NCI-H2227 (cell line): ENCODE data around the gene ADA.
"Not testable (repeated sequence)": the region's sequence is repeated elsewhere in the genome, so short reads cannot be mapped to it uniquely, and the experiment has no call there.

ENCODE experiments used
- DNase-seq: peaks from one replicate; lab custom pipeline; 2025; ENCODE audit not compliant: unreplicated experiment; lab: John Stamatoyannopoulos, UW

ADA gene

DNA sequence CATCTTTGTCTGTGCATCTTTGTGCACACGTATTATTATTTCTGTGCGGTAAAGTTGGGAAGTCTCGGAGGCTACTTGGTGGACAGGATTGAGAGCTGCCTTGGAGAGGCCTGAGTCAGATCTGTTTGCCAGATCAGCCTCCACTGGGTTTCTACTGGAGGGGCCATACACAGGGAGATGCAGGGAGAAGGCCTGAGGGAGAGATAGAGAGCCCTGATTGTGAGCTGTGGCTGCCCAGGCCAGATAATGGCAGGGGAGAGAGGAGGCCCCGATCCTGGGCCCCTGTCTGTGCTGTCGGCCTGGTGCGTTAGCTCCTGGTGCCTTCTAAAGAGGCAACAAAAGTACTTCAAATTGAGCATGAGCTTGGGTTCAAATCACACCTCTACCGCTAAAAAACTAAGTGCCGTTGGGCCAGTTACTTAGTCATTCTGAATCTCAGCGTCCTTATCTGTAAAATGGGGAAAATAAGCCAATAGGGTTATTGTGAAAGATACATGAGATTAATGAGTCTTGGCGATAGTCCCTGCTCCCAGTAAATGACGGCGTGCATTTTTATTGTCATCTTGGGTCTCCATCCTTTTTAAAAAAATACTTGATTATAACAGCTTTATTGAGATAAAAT is 27.6 kb upstream of the ADA start:
- no peak for DNase-seq

DNA sequence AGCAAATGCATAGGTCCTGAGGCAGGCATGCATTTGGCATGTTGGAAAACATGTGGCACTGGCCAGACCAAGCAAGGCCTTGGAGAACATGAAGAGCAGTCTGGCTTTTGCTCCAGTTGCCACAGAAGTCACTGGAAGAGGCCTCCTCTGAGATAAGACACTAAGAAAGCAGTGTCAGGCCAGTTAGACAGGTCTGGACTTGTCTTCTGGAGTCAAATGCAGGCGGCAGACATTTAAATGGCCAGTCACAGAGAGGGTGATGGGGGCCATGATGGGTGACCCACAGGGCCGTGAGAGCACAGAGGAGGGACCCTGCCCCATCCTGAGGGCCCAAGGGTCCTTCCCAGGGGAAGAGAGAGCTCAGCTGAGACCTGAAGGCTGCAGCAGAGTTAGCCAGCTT is 26.7 kb upstream of the ADA start:
- DNase-seq, result no peak

DNA sequence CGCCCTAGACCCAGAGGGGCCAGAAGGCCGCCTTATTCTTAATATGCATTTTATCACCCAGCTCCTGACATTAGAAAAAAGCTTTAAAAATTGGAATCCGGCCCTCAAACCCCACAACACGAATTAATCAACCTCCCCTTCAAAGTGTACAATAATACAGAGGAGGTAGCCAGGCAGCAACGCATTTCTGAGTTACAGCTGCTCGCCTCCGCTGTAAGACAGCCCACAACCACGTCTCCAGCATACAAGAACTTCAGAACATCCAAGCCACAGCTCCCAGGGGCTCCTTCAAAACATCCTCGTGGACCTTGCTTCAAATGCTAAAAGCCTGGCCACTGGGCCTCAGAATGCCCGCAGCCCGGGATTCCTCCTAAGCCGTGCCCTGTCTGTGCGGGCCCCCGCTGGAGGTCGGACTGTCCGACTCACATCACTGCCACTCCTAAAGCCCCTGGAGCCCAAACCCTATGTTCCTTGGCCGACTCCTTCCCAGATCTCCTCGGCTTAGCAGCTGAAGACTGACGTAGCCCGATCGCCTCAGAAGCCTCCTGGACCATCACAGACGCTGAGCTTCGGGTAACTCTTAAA is 20.9 kb upstream of the ADA start:
- not testable (repeated sequence) for DNase-seq

DNA sequence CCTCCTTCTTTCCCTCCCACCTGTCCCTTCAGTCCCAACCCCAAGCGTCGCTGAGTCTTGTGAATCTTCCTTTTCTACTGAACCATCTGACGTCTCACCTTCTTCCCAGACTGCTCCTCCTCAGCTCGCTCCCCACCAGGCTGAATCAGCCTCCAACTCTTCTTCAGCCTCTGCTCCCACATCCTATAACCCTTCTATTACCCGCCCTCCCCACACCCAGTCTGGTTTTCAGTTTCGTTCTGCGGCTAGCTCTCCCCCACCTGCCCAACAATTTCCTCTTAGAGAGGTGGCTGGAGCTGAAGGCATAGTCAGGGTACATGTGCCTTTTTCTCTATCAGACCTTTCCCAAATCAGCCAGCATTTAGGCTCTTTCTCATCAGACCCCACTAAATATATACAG is 20.0 kb upstream of the ADA start:
- DNase-seq, result not testable (repeated sequence)

DNA sequence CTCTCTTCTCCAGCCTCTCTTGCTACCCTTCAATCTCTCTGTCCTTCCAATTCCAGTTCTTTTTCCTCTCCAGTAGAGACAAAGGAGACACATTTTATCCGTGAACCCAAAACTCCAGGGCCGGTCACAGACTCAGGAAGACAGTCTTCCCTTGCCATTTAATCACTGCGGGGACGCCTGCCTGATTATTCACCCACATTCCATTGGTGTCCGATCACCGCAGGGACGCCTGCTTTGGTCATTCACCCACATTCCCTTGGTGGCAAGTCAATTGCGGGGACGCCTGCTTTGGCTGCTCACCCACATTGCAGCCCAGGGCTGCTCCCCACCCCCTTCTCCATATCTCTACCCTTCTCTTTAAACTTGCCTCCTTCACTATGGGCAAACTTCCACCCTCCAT is 19.4 kb upstream of the ADA start:
- not testable (repeated sequence) for DNase-seq

DNA sequence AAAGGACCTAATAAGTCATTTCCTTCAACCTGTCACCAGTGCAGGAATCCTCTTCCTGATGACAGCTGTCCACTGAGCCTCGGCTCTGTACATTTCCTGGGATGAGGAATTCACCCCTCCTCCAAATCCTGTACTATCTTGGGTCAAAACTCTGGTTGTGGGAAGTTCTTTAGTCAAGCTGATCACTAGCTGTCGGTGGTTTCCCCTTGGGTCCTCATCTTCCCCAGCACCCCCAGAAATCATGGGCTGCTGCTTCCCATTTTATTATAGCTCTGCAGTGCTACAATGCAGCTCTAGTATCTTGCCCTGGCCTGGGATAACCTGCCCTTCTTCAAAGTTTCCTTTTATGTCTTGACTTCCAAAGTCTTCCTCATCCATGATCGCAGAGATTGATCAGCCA is 14.6 kb upstream of the ADA start:
- no peak for DNase-seq

DNA sequence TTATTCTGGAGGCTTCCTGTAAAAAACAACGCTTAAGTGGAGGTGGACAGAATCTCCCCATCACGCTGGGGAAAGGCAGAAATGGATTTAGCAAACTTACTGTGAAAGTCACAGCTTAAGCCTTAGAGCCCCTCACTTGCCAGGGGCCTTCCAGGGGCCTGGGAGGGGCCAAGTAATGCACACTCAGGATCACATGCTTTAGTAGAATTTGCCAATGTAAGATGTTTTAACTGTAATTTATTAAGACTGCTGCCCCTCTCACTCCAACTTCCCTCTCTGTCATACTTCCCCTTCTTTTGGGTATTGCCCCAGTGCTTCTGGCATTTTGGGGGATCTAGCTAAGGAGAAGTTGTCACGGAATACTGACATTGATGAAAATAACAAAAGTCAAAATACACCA is 12.6 kb upstream of the ADA start:
- no peak for DNase-seq

DNA sequence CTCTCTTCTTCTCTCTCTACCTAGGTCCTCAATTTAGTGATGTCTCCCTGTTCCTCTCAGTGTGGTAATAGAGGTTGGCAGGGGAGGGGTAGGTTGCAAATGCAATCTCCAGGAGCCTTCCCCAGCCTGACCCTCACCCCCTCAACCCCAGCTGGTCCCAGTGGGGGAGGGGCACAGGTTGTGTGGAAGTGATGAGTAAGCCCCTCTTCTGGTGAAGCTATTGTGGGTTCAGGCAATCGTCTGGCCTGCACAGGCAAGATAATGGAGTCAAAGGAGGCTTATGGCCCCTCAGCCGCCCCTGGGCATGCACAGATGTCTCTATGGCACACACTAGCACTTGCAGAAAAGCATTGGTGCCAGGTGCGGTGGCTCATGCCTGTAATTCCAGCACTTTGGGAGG is 10.8 kb upstream of the ADA start:
- no peak for DNase-seq

DNA sequence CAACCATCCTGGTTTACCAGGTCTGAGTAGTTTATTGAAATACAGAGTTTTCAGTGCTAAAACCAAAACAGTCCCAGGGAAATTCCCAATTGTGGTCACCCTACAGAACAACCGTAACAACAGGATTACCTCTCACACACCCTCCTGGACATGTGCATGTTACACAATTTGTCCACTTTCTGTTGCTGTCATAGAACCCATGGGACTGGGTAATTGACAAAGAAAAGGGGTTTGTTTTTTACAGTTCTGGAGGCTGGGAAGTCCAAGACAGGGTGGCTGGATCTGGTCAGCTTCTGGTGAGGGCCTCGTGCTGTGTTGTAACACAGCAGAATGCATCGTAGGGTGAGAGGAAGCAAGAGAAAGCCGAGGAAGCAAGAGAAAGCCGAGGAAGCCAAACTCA is 9.1 kb upstream of the ADA start:
- no peak for DNase-seq

DNA sequence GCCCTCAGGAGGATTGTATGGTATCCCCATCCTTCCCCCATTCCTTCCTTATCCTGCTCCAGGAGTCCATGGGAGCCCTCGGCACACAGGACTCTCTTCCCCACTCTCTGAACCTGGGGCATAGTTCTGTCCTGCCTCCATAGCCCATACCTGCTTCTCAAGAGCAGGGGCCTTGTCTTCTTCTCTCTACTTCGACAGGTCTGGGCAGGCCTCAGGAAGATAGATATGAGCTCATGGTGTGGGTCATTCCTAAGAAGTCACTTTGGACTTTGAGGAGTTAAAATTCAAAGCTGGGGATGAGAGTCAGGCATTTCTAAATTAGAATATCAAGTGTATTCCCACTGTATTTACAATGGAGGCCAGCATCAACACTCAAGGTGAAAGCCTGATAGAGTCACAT is 8.4 kb upstream of the ADA start:
- no peak for DNase-seq

DNA sequence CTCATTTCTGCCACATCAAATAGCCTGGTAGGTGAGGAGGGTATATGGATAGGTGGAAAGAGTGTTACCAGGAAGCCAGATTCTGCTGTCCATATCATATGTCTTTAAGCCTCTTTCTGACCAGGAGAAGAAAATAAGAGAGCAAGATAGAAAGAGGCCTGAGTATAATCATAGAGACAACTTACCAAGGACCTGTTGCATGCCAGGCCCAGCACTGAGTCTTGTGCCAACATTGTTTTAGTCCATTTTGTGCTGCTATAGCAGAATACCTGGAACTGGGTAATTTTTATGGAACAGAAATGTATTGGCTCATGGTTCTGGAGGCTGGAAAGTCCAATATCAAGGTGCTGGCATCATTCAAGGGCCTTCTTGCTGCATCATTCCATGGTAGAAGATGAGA is 7.3 kb upstream of the ADA start:
- no peak for DNase-seq

DNA sequence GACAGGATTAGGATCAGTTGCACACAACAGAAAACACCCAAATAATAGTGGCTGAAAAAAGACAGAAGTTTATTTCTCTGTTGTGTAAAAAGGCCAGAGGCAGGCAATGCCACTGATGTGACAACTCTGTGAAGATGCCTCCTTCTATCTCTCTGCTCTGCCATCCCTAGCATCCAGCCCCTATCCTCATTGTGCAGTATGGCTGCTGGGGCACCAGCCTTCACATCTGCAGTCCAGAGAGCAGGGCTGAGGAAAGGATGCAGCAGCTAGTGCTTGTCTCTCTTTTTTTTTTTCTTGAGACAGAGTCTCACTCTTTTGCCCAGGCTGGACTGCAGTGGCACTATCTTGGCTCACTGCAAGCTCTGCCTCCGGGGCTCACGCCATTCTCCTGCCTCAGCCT is 6.4 kb upstream of the ADA start:
- DNase-seq, result no peak

DNA sequence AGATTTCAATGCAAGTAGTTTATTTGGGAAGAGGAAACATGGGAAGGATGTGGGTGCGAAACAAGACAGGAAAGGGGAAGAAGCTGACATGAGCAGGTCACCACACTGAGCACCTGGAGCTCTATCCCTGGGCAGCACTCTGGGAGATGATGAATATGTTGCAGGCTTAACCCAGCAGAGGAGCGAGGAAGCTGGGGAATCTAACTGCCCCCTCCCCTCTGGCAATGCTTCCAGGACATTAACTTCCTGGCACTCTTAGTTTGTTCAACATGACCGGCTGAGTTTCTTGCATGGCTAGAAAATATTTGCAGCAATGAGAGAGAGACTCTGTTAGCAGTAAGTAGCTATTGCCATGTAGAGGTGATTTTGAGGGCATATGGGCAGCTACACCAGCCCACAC is 4.9 kb upstream of the ADA start:
- DNase-seq, result no peak

DNA sequence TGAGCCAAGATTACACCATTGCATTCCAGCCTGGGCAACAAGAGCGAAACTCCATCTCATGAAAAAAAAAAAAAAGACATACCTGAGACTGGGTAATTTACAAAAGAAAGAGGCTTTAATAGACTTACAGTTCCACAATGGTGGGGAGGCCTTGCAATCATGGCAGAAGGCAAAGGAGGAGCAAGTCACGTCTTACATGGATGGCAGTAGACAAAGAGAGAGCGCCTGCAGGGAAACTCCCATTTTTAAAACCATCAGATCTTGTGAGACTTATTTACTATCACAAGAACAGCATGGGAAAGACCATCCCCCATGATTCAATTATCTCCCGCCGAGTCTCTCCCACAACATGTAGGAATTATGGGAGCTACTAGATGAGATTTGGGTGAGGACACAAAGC is 2.7 kb upstream of the ADA start:
- DNase-seq, result not testable (repeated sequence)

DNA sequence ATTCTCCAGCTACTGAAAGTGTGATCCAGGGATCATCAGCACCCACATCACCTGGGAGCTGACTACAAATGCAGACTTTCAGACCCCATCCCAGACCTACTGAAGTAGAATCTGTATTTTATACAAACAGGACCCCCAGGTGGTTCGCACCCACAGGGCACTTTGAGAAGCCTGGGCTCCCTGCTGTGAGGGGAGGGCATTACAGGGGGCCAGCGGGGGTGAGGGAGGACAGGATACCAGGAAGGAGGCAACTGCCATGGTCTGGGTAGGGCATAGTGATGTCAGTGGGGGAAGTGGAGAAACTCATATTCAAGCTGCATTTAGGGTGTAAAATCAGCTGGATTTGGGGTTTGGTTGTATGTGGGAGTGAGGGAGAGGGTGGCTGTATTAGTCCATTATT is 2.0 kb upstream of the ADA start:
- DNase-seq, result no peak

DNA sequence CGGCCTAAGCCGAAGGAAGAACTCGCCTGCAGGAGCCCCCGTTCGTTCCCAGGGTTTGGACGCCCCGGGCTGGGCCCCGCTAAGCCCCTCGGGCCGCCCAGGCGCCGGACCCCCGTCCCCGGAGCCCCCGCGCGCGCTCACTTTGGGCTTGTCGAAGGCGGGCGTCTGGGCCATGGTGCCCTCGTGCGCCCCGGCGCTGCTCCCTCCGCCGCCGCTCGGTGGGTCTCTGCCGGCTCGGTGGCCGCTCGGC is 140 bp downstream of the ADA start:
- DNase-seq, result no peak

DNA sequence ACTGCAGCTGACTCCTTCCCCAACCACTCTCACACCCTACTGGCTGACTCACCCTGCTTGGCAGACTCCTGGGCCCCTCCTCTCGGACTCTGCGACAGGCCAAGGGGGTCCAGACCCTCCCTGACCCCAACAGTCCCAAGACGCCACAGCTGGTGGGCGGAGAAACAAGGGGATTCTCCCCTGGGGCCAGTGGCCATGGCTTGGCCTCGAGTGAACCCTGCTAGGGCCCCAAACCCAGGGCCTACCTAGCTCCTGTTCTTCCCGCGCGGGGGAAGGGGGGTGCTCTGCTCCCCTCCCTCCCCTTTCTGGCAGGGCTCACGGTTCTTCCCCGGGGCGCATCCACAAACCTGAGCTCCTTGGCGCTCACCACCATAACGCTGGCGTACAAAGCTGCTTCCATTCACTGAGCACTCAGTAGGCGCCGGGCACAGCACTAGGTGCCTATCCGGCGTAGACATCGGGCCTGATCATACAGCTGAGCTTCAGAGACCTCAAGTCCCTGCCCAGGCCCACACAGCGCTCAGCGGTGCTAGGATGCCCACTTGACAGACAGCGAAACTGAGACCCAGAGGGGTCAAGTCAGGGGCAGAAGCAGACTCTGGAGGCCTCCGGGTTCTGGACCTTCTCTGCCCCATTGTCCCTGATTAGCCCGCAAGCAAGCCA is 597 bp downstream of the ADA start:
- DNase-seq, result no peak

DNA sequence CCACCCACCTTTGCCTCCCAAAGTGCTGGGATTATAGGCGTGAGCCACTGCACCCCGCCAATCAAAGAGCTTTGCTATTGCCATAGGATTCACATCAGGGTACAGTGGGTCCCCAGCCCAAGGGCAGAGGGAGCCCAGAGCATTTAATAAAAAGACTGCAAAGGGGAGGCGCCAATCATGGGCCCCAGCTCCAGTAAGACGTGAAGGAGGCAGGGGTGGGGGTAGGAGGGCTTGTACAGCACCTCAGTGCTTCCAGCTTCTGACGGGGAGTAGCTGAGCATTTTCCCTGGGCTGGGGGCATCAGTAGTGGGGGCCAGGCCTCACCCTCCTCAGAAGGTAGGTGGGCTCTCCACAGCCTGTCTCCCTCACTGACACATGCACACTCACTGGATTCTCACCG is 1.5 kb downstream of the ADA start:
- DNase-seq, result no peak

DNA sequence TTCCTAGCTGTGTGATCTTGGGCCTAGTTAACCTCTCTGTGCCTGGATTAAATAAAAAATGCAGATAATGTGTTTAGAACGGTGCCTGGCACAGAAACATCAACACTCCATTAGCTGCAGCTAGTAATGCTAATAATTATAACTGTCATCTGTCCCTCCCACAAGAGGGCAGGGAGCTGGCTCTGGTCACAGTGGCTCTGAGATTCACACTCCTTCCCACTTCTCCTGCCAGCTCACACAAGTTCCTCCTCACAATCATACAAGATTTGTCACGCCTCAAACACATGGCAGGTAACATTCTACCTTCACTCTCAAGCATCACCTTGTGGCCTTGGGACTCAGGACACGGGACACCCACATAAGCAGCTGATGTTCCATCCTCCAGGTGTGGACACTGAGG is 2.4 kb downstream of the ADA start:
- DNase-seq, result no peak

DNA sequence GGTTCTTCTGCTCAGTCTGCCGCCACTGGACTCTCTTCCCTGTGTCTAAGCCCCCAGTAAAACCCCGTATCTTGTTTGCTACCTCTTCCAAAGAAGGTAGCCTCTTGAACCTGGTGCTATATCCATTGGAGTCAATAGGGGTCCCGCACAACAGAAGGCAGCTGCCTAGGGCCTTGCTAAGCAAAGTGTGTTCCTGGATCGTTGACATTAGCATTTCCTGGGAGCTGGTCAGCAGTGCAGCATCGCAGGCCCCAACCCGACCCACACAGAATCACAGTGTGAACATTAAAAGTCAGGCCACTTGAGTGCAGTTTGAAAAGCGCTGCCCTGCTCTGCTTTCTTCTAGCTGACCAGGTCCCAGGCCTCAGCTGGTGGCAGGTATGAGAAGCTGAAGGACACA is 2.9 kb downstream of the ADA start:
- no peak for DNase-seq

DNA sequence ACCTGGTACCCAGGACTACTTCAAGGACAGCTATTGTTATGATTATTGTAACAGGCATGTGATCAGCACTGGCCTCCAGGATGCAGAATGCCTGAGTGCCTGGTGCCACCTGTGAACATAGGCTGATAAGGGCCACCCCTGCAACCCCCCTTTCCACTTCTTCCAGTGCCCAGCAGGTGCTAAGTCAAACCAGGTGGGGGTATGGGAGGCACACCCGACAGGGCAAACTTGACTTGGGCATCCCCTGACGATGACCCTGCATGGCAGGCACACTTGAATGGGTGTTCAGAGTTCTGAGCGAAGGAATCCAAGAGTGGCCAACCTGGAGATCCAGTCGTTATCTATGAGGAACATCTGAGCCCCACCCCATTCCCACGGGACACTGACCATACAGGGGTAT is 3.4 kb downstream of the ADA start:
- DNase-seq, result no peak

DNA sequence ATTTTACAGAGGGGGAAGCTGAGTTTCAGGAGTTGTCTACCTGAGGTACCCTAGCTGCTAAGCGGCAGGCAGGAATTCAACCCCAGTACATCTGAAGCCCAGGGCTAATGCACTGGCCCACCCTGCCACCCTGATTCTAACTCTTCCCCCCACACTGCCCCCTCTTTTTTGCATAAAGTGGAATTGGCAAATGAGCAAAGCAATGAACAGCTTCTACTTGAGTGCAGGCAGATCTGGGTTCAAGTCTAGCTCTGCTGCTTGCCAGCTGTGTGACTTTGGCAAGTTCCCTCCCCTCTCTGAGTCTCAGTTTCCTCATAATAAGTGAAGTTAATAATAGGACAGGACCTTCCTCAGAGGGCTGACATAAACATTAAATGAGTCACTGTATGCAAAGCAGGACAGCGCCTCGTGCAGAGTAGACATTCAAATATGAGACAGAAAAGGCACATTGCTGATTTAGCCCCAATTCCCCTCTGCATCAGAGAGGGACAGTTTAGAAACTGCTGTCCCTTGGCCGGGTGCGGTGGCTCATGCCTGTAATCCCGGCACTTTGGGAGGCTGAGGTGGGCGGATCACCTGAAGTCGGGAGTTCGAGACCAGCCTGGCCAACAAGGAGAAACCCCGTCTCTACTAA is 4.7 kb downstream of the ADA start:
- no peak for DNase-seq
